Calu3 (cell line): ENCODE results near the gene NUTM2G. TPM values are rescaled to one million over a fixed set of nuclear protein-coding genes. Genes with fewer than 3 reads are reported as not detected.

Experiments
- total RNA-seq: library from RNA; stranded (reverse); gene quantifications from 2 replicates; pipeline ENCODE4 v1.2.3, GENCODE V29; 2022

Gene NUTM2G
- total RNA-seq, 1 experiment from 2014 or later: not detected

Other genes with a start within 250 kb of the NUTM2G start
- gene ZNF510, start 150.8 kb upstream of the NUTM2G start, total RNA-seq: 5.0 and 5.4 TPM in 2 replicates
- gene ZNF782, start 74.3 kb upstream of the NUTM2G start, total RNA-seq: 4.7 and 4.8 TPM in 2 replicates
- gene CTSV, start 110.3 kb downstream of the NUTM2G start, total RNA-seq: 21.4 and 23.3 TPM in 2 replicates